Stimulated activated CD4-positive, alpha-beta T cell treated with anti-CD3 and anti-CD28 coated beads, Interleukin-4, amount 100 ng/mL, for 24 hours (primary cell): ENCODE measurements around the gene LRRC4.

ENCODE experiments used
- DNase-seq: peaks from one replicate; pipeline ENCODE4 v3.0.0-alpha.2; 2020

The LRRC4 gene

DNA sequence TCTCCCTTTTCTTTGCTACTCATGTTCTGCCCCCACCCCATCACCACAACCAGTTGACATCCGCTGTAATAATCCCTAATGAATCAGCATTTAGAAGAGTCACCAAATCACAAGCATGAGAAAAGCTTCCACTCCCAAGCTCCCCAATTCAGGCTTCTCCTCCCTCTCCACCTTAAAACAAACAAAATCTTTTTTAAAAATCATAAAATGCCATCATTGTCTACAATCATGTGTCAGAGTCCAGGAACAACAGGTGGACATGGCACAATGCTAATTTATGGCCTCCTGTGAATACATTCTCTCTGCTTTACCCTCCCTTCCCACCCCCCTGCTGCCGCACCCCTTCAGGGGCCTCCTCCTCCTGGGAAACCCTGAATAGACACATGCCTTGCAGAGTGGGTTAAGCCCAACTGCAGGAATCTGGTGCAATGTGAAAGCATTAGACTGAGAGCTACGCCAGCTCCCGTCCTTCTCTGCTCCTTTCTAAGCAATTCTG lies 3.7 kb downstream of the LRRC4 start:
- DNase-seq, result no peak

GRCh38 chr7:128026551-128026950 lies 4.7 kb downstream of the LRRC4 start:
- no peak for DNase-seq

GRCh38 chr7:128025819-128026218 lies 5.4 kb downstream of the LRRC4 start:
- DNase-seq, result no peak

- DNase-seq, result no peak
Measured at GRCh38 chr7:128025380-128025779, 5.9 kb downstream of the LRRC4 start.

DNA sequence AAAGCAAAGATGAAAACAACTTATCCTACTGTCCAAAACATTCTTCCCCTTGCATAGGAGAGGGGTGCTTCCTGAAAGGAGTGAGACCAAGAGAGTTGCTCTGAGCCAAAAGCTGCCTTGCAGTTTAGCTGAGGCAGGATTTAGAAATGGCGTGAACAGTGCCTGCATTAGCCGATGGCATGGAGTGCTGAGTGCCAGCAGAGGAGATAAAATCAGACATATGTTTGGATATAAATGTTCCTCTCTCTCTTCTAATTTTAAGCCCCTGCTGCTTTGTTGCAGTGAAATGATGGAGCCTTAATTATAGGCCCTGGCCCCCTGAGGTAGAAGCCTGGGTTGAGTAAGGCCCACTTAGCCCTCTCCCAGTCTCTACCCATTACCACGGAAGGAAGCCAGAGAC lies 7.1 kb downstream of the LRRC4 start:
- DNase-seq, result no peak

GRCh38 chr7:128022631-128023532 lies 8.4 kb downstream of the LRRC4 start:
- no peak for DNase-seq

DNA sequence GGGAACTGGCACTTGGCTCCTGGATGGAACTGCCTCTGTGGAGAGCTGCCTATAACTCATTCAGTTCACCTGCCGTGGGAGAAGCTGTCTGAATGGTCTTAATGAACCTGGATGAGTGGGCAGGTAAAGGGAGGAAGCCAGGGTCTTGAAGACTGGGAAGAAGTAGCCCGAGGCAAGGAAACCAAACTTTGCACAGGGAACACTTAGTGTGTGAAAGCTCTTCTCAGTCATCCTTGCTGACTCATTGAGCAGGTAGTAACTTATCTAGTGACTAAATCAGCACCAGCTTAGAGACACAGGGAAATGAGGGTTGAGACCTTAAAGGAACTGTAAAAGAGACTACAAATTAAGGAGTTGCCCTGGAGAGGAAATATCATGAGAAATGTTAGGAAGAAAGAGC lies 9.9 kb downstream of the LRRC4 start:
- no peak for DNase-seq

GRCh38 chr7:128020159-128020558 lies 11.1 kb downstream of the LRRC4 start:
- peak; percentile 27 for DNase-seq

GRCh38 chr7:128019288-128019687 lies 11.9 kb downstream of the LRRC4 start:
- DNase-seq, result no peak

GRCh38 chr7:128017862-128018845 lies 13.1 kb downstream of the LRRC4 start:
- DNase-seq, result no peak

DNA sequence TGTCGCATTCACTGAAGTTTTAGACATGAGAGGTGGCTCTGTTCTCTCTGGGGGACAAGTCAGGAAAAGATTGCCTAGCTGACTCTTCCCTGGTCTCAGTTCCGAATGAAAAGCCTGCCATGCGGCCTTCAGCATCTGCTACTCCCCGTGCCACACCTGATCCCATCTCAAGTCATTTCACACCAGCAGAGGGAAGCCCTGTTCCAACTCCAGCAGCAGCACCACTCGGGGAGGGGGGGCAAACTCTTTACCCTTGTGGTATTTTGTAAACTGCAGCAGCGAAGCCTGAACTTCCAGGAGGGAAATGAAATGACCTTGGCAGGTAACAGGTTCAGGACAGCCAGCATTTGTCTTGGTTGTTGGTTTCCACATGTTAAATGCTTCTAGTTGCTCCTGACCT lies 13.8 kb downstream of the LRRC4 start:
- DNase-seq, result no peak

GRCh38 chr7:128014811-128015210 lies 16.4 kb downstream of the LRRC4 start:
- no peak for DNase-seq

GRCh38 chr7:128011131-128011661 lies 20.0 kb downstream of the LRRC4 start:
- DNase-seq, result no peak

- no peak for DNase-seq
Measured at GRCh38 chr7:128010391-128011127, 20.7 kb downstream of the LRRC4 start.

DNA sequence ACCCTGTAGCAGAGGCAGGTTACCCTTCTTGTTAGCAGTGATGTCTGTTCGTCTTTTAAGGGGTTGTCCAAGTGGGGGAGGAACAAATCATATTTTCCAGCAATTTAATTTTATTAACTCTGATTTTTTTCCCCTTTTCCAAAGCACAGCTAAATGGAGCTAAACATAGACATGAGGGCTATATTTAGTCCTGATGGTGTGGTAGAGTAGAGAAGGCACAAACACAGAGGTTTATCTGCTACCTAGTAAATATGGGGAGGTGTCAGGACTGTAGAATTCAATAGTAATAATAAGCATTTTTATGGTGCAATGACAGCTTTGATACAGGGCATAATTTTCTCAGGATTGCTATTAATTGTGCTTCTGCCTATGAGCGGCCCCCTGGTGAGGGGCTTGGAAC lies 22.5 kb downstream of the LRRC4 start:
- DNase-seq, result no peak

GRCh38 chr7:128008141-128008540 lies 23.1 kb downstream of the LRRC4 start:
- no peak for DNase-seq

GRCh38 chr7:128007303-128007680 lies 23.9 kb downstream of the LRRC4 start:
- DNase-seq, result no peak

DNA sequence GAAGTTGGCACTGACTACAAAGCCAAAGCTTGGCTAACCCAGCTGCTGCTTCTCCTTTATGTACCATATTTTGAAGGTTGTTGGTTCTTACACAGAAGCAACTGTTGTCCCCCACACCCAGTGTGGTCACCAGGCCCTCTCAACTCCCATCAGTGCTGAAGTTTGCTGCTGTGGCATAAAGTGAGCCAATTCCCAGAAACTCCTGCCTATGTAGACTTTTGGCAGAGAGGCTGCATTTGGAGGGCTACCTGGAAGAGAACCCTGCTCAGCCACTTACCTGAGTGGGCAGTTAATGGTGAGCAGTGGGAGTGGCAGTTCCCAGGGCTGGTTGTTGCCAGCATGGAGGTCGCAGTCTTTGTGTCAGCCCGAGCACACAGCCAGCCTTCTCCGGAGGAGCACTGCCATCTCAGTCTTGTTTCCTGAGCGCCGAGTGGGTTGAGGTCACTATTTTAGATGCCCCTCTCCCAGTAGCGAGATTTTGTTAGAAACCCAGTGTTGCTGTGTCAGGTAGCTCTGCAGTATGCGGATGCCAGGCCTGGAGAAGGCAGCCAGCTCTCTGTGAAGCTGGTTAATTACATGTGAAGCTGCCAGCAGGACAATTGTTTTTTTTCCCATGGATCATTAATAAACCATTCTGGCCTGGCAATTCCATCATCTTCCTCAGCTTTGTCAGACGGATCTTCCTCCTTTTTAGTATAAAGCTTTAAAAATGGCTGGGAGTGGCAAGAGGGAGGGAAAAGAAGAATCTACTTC lies 24.5 kb downstream of the LRRC4 start:
- DNase-seq, result no peak

- no peak for DNase-seq
Measured at GRCh38 chr7:128005759-128006159, 25.5 kb downstream of the LRRC4 start.

DNA sequence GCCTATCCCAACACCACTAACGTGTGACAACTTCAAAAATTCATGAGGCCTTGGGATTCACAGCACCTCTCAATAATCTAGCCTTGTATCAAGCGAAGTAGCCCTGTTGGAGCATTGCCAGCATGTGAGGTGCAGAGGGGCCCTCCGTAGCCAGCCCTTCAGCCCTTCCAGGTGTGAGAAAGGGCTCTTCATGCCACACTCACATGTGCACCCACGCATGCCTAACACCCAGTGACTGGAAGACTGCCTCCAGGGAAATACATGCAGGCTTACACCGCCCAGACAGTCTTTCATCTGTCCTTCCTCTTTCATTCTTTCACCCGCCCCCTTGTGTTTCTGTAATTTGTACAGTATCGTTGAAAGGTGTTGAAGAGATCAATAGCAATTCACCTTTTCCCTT lies 26.1 kb downstream of the LRRC4 start:
- no peak for DNase-seq

DNA sequence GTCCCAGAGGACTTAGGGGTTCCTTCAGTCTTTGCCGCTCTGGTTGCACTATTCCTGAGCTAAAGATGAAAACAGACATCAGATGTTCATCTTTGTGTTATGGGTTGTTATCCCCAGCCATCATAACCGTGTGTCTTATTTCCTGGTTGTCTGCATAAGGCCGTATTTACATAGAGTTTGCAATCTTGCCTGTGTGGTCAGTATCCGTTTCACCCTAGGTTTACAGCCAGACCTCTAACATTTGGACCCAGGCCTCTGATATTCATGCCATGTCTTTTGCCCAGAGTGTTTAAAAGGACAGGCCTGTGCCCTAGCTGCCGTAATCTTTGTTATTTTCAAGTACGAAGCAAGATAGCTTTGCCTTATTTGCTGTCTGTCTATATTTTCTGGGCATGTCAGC lies 26.6 kb downstream of the LRRC4 start:
- DNase-seq, result no peak

GRCh38 chr7:128003787-128004186 lies 27.4 kb downstream of the LRRC4 start:
- DNase-seq, result no peak
